Measurements from ENCODE around the gene TBL1Y.

- no peak for TF ChIP-seq CTCF (conservative IDR thresholded peaks at IDR 0.05; ENCODE audit: low read depth, low read length)
- no peak for TF ChIP-seq EZH2 (IDR thresholded peaks at IDR 0.05; ENCODE audit: borderline replicate concordance, low read depth, low read length, poor library complexity, severe bottlenecking)
Measured at GRCh38 chrY:6895236-6895635, 15.3 kb upstream of the TBL1Y start.

All from A673 (cell line).